ENCODE measurements around the gene TAF1B.

TAF1B gene

GRCh38 chr2:9959262-9959661, 116.0 kb downstream of the TAF1B start:
- TF ChIP-seq MAX (IDR thresholded peaks at IDR 0.05): no peak
- TF ChIP-seq TEAD4 (IDR thresholded peaks at IDR 0.05): no peak
- no peak for TF ChIP-seq NFIC (IDR thresholded peaks at IDR 0.05)
- TF ChIP-seq EP300 (IDR thresholded peaks at IDR 0.05; ENCODE audit: borderline replicate concordance): no peak

GRCh38 chr2:9961013-9961412, 117.7 kb downstream of the TAF1B start:
- TF ChIP-seq EGR1 (IDR thresholded peaks at IDR 0.05) (no peak), REST (IDR thresholded peaks at IDR 0.05; ENCODE audit: low read depth) (no peak), TEAD4 (IDR thresholded peaks at IDR 0.05) (no peak), NFIC (IDR thresholded peaks at IDR 0.05) (no peak), CREB1 (IDR thresholded peaks at IDR 0.05; ENCODE audit: low read depth) (no peak), TCF12 (IDR thresholded peaks at IDR 0.05; ENCODE audit: low read depth) (no peak), FOXM1 (IDR thresholded peaks at IDR 0.05; ENCODE audit: borderline replicate concordance, low read depth) (no peak), ZBTB7A (IDR thresholded peaks at IDR 0.05; ENCODE audit: low read depth) (no peak)

- TF ChIP-seq YY1 (IDR thresholded peaks at IDR 0.05; ENCODE audit: low read depth) (no peak), CREB1 (IDR thresholded peaks at IDR 0.05; ENCODE audit: low read depth) (no peak), ZBTB7A (IDR thresholded peaks at IDR 0.05; ENCODE audit: low read depth) (no peak), CEBPB (IDR thresholded peaks at IDR 0.05) (no peak), EGR1 (IDR thresholded peaks at IDR 0.05) (no peak)
Observed at GRCh38 chr2:9964334-9964980, 121.2 kb downstream of the TAF1B start.

GRCh38 chr2:9965119-9965822, 122.0 kb downstream of the TAF1B start:
- TF ChIP-seq CREB1 (IDR thresholded peaks at IDR 0.05; ENCODE audit: low read depth) (no peak), FOXM1 (IDR thresholded peaks at IDR 0.05; ENCODE audit: borderline replicate concordance, low read depth) (no peak), TAF1 (IDR thresholded peaks at IDR 0.05; ENCODE audit: low read depth) (no peak), YY1 (IDR thresholded peaks at IDR 0.05; ENCODE audit: low read depth) (no peak), REST (IDR thresholded peaks at IDR 0.05; ENCODE audit: low read depth) (no peak), ZBTB7A (IDR thresholded peaks at IDR 0.05; ENCODE audit: low read depth) (no peak), EP300 (IDR thresholded peaks at IDR 0.05; ENCODE audit: borderline replicate concordance) (no peak), USF1 (IDR thresholded peaks at IDR 0.05) (no peak), NFIC (IDR thresholded peaks at IDR 0.05) (no peak), EGR1 (IDR thresholded peaks at IDR 0.05) (no peak), TEAD4 (IDR thresholded peaks at IDR 0.05) (no peak), RAD21 (IDR thresholded peaks at IDR 0.05; ENCODE audit: low read depth) (no peak), MAX (IDR thresholded peaks at IDR 0.05) (no peak), CEBPB (IDR thresholded peaks at IDR 0.05) (no peak), TCF12 (IDR thresholded peaks at IDR 0.05; ENCODE audit: low read depth) (no peak)

- TF ChIP-seq CEBPB (IDR thresholded peaks at IDR 0.05) (no peak), EGR1 (IDR thresholded peaks at IDR 0.05) (no peak), YY1 (IDR thresholded peaks at IDR 0.05; ENCODE audit: low read depth) (no peak), RAD21 (IDR thresholded peaks at IDR 0.05; ENCODE audit: low read depth) (no peak), REST (IDR thresholded peaks at IDR 0.05; ENCODE audit: low read depth) (no peak), CREB1 (IDR thresholded peaks at IDR 0.05; ENCODE audit: low read depth) (no peak), TCF12 (IDR thresholded peaks at IDR 0.05; ENCODE audit: low read depth) (no peak), EP300 (IDR thresholded peaks at IDR 0.05; ENCODE audit: borderline replicate concordance) (no peak), NFIC (IDR thresholded peaks at IDR 0.05) (no peak), USF1 (IDR thresholded peaks at IDR 0.05) (no peak), TAF1 (IDR thresholded peaks at IDR 0.05; ENCODE audit: low read depth) (no peak), FOXM1 (IDR thresholded peaks at IDR 0.05; ENCODE audit: borderline replicate concordance, low read depth) (no peak), MAX (IDR thresholded peaks at IDR 0.05) (no peak), ZBTB7A (IDR thresholded peaks at IDR 0.05; ENCODE audit: low read depth) (no peak), TEAD4 (IDR thresholded peaks at IDR 0.05) (no peak)
Observed at GRCh38 chr2:9966491-9967022, 123.3 kb downstream of the TAF1B start.

All from Ishikawa (cell line).